ENCODE data around the gene GMPR. TPM values are rescaled to one million over a fixed set of nuclear protein-coding genes. Genes with fewer than 3 reads are reported as not detected.

The GMPR gene
- total and polyA plus RNA-seq, 10 of the 15 experiments (the other 5 are each of a cell fraction or from before 2014, with no cell fraction given) = 0.15 to 1.8 (median 0.49) TPM; not detected in 1

DNA sequence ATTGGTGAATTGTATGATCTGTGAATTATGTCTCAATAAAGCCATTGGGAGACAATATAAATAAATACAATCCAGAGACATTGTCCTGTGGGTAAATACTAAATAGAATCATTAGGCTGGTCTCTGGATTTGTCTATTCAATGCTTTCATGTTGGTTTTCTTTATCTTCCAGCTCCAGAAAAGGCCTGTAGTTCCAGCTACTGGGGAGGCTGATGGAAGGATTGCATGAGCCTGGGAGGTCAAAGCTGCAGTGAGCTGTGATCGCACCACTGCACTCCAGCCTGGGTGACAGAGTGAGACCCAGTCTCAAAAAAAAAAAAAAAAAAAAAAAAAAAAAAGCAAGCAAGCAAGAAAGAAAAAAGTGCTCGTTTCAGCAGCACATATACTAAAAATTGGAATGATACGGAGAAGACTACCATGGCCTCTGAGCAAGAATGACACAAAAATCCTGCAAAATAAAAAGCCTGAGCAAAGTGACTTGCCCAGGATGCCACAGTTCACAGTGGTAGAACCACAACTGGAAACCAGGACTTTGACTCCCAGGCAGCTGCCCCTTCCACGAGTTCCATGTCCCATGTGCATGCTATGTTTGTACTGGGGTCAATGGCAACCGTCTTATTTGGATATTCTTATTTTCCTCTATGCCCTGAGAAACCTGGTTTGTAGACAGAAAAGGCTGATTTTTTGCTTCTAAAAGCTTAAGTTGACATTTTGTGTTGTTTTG is 33.6 kb upstream of the GMPR start:
- Histone ChIP-seq H3K36me3 (ENCODE audit: control insufficient read depth in 2 of 2, insufficient read depth in 2 of 2, low read length in 1 of 2) (no peaks in the 10 kb centered on the region), H2AFZ (ENCODE audit: control insufficient read depth, low read depth, low read length) (peak overlapping the region; percentile 71), H3K4me3 (no peak overlapping the region), H3K9me3 (replicated peaks; ENCODE audit: control insufficient read depth, insufficient read depth, low read length) (no peaks in the 10 kb centered on the region), H3K27ac (ENCODE audit: control insufficient read depth, insufficient read depth) (0 out of 2 replicates have a peak overlapping the region, but pooled peaks have one; percentile 40), H3K4me1 (ENCODE audit: control insufficient read depth, insufficient read depth, low read length) (peaks cover 16% of the 10 kb centered on the region), H3K4me2 (ENCODE audit: control insufficient read depth, insufficient read depth) (peak overlapping the region; percentile 33; the same call in 1 of the 2 replicates), H3K27me3 (replicated peaks in 1 of 2; ENCODE audit: control insufficient read depth in 2 of 2, insufficient read depth in 2 of 2, low read length in 1 of 2) (peaks cover 0 to 3% of the 10 kb centered on the region in 2 experiments; a peak in 1 of 4 replicates), H3K9ac (ENCODE audit: control insufficient read depth, insufficient read depth, low read length) (no peak overlapping the region), H4K20me1 (ENCODE audit: control insufficient read depth, insufficient read depth) (no peaks in the 10 kb centered on the region), H3K79me2 (ENCODE audit: control insufficient read depth, insufficient read depth, low read length) (no peaks in the 10 kb centered on the region)
- WGBS (ENCODE audit: insufficient coverage, insufficient replicate concordance, low lambda C conversion rate, missing lambda C conversion rate) = 25% methylated on average over 4 of the region's 5 CpGs
- POLR2A ChIA-PET = interaction anchor here (0.6 to 1.6 kb wide), 8 partner anchors 24 to 1030 kb away, joined by 3 to 7 read pairs (median 4); no protein-coding TSS in a partner anchor
- no peak for DNase-seq (ENCODE audit: low read depth, low spot score)
- ATAC-seq = peak; percentile 3; the same call in 1 of the 3 replicates
- SMC1A ChIA-PET (ENCODE audit: uncharacterized antibody, unreplicated experiment) = interaction anchor here (0.6 to 4.3 kb wide), 48 partner anchors 8 to 1713 kb away, joined by 3 to 46 read pairs (median 5); partner anchors contain the start of gene DTNBP1
- FAIRE-seq = no peak
- RAD21 ChIA-PET (ENCODE audit: unreplicated experiment) = interaction anchor here (0.5 to 4.0 kb wide), 43 partner anchors 9 to 1994 kb away, joined by 3 to 63 read pairs (median 4); partner anchors contain the start of genes DTNBP1 and MYLIP
- TF ChIP-seq FOS (IDR thresholded peaks at IDR 0.05; ENCODE audit: borderline replicate concordance, extremely low read depth, insufficient read length) = no peak
- TF ChIP-seq ZNF384 (IDR thresholded peaks at IDR 0.05; ENCODE audit: borderline replicate concordance, low read depth, low read length) = peak; percentile 32; the same call in 1 of the 2 replicates
- BruUV-seq (replicated peaks) = no TSS peak
- CTCF ChIA-PET = interaction anchor here (0.6 to 11.7 kb wide), 46 partner anchors 8 to 884 kb away, joined by 3 to 130 read pairs (median 5); partner anchors contain the start of gene MYLIP
- intact Hi-C loops (cut with micrococcal nuclease; ENCODE audit: unreplicated experiment) = loop anchor here (1.0 to 5.0 kb wide), 4 partner anchors 22 to 678 kb away; no protein-coding TSS in a partner anchor
- in situ Hi-C loops (cut with MboI) = no loop called here
